WTC11 (cell line): ENCODE data around the gene FUCA1. TPM values are rescaled to one million over a fixed set of nuclear protein-coding genes. Genes with fewer than 3 reads are reported as not detected.

Source experiments
- ATAC-seq: fragments of 200-7000 bp; cut with Tn5 transposase; 2 replicates; pipeline ENCODE4 v1.10.0; 2021; ENCODE audit warnings: mild to moderate bottlenecking, moderate library complexity
- CTCF ChIA-PET: fragments of 300-600 bp; sonication (Branson Sonifier 250); formaldehyde crosslinking; loops from one replicate; lab custom pipeline; 2021; ENCODE audit warnings: antibody characterized with exemption; lab: Charles Lee
- POLR2A ChIA-PET: fragments of 350-600 bp; sonication (Branson Sonifier 250); formaldehyde crosslinking; loops from one replicate; lab custom pipeline; 2021; ENCODE audit warnings: antibody characterized with exemption; lab: Charles Lee
- DNase-seq: peaks from one replicate; pipeline ENCODE4 v3.0.0; 2021; ENCODE audit warnings: low spot score
- H3K27ac Mint-ChIP-seq: 2 replicates; pipeline ENCODE4 v1.8.0; 2021; ENCODE audit warnings: mixed read lengths
- H3K27me3 Mint-ChIP-seq: 2 replicates; pipeline ENCODE4 v1.8.0; 2021; ENCODE audit warnings: low read depth, mild to moderate bottlenecking, moderate library complexity, mixed read lengths
- H3K36me3 Mint-ChIP-seq: 2 replicates; pipeline ENCODE4 v1.8.0; 2021; ENCODE audit warnings: mixed read lengths
- H3K4me1 Mint-ChIP-seq: 2 replicates; pipeline ENCODE4 v1.8.0; 2022; ENCODE audit warnings: mixed read lengths
- H3K4me3 Mint-ChIP-seq: 2 replicates; pipeline ENCODE4 v1.8.0; 2021; ENCODE audit warnings: mild to moderate bottlenecking, moderate library complexity, mixed read lengths
- H3K9me3 Mint-ChIP-seq: 2 replicates; pipeline ENCODE4 v1.8.0; 2021; ENCODE audit warnings: mixed read lengths
- CDX4 ChIP-seq: fragments of 250-450 bp; sonication (Bioruptor Pico); IDR thresholded peaks from 2 replicates; pipeline ENCODE4 v1.9.0; 2021; ENCODE audit warnings: moderate library complexity, mild to moderate bottlenecking, inconsistent platforms, borderline replicate concordance
- CTCF ChIP-seq: fragments of 200-600 bp; IDR thresholded peaks from 2 replicates; pipeline ENCODE4 v1.8.0; 2022; ENCODE audit warnings: antibody characterized with exemption
- ELF4 ChIP-seq: sonication (generic); formaldehyde crosslinking; IDR thresholded peaks from 2 replicates; pipeline ENCODE4 v1.8.1; 2022; ENCODE audit warnings: low read depth, mild to moderate bottlenecking, moderate library complexity, missing genetic modification reagents
- ETV6 ChIP-seq: sonication (generic); formaldehyde crosslinking; IDR thresholded peaks from 2 replicates; pipeline ENCODE4 v1.8.1; 2022; ENCODE audit warnings: mild to moderate bottlenecking, missing genetic modification reagents
- GRHL2 ChIP-seq: fragments of 250-450 bp; sonication (Bioruptor Pico); IDR thresholded peaks from 2 replicates; pipeline ENCODE4 v1.8.0; 2022; ENCODE audit warnings: mild to moderate bottlenecking, moderate library complexity; ENCODE audit not compliant: insufficient replicate concordance, severe bottlenecking
- IRF2 ChIP-seq: sonication (generic); formaldehyde crosslinking; IDR thresholded peaks from 2 replicates; pipeline ENCODE4 v1.8.0; 2022; ENCODE audit warnings: low read depth, missing genetic modification reagents, borderline replicate concordance
- KAT7 ChIP-seq: sonication (generic); formaldehyde crosslinking; IDR thresholded peaks from 2 replicates; pipeline ENCODE4 v1.8.1; 2023; ENCODE audit warnings: missing genetic modification reagents, mild to moderate bottlenecking, borderline replicate concordance
- MXD4 ChIP-seq: fragments of 250-450 bp; sonication (Bioruptor Pico); IDR thresholded peaks from 2 replicates; pipeline ENCODE4 v1.8.0; 2021; ENCODE audit warnings: mild to moderate bottlenecking, moderate library complexity, borderline replicate concordance
- NFE2L1 ChIP-seq: sonication (generic); formaldehyde crosslinking; IDR thresholded peaks from 2 replicates; pipeline ENCODE4 v1.8.1; 2023; ENCODE audit warnings: missing genetic modification reagents
- NR2C2 ChIP-seq: sonication (generic); formaldehyde crosslinking; IDR thresholded peaks from 2 replicates; pipeline ENCODE4 v1.8.0; 2022; ENCODE audit warnings: mild to moderate bottlenecking, missing genetic modification reagents
- PREB ChIP-seq: sonication (generic); formaldehyde crosslinking; IDR thresholded peaks from 2 replicates; pipeline ENCODE4 v1.8.1; 2022; ENCODE audit warnings: mild to moderate bottlenecking, missing genetic modification reagents, moderate library complexity, borderline replicate concordance
- RELA ChIP-seq: sonication (generic); formaldehyde crosslinking; IDR thresholded peaks from 2 replicates; pipeline ENCODE4 v1.8.1; 2022; ENCODE audit warnings: missing genetic modification reagents, mild to moderate bottlenecking, borderline replicate concordance
- SP1 ChIP-seq: sonication (generic); formaldehyde crosslinking; conservative IDR thresholded peaks from 2 replicates; pipeline ENCODE4 v1.8.1; 2022; ENCODE audit warnings: missing genetic modification reagents
- TEAD1 ChIP-seq: sonication (generic); formaldehyde crosslinking; IDR thresholded peaks from 2 replicates; pipeline ENCODE4 v1.8.0; 2022; ENCODE audit warnings: mild to moderate bottlenecking, missing genetic modification reagents
- TP53 ChIP-seq: sonication (generic); formaldehyde crosslinking; IDR thresholded peaks from 2 replicates; pipeline ENCODE4 v1.8.1; 2023; ENCODE audit warnings: mild to moderate bottlenecking, missing genetic modification reagents
- ZNF121 ChIP-seq: sonication (generic); formaldehyde crosslinking; IDR thresholded peaks from 2 replicates; pipeline ENCODE4 v1.8.0; 2023; ENCODE audit warnings: missing genetic modification reagents
- ZNF281 ChIP-seq: sonication (generic); formaldehyde crosslinking; IDR thresholded peaks from 2 replicates; pipeline ENCODE4 v1.8.0; 2023; ENCODE audit warnings: mild to moderate bottlenecking, missing genetic modification reagents
- ZNF416 ChIP-seq: fragments of 250-450 bp; sonication (Bioruptor Pico); IDR thresholded peaks from 2 replicates; pipeline ENCODE4 v1.9.0; 2021; ENCODE audit warnings: mild to moderate bottlenecking, inconsistent platforms
- ZNF671 ChIP-seq: fragments of 250-450 bp; sonication (Bioruptor Pico); IDR thresholded peaks from 2 replicates; pipeline ENCODE4 v1.8.0; 2021; ENCODE audit warnings: mild to moderate bottlenecking
- total RNA-seq: library from RNA; stranded (reverse); gene quantifications from 3 replicates; pipeline ENCODE4 v1.2.3, GENCODE V29; 2021
- TF ChIP-seq, protein P1 (sequence below): fragments of 250-450 bp; sonication (Bioruptor Pico); IDR thresholded peaks from 2 replicates; pipeline ENCODE4 v1.8.0; 2021; ENCODE audit warnings: mild to moderate bottlenecking
- TF ChIP-seq, protein P2 (sequence below): sonication (generic); formaldehyde crosslinking; IDR thresholded peaks from 2 replicates; pipeline ENCODE4 v1.8.1; 2022; ENCODE audit warnings: missing genetic modification reagents, borderline replicate concordance
- TF ChIP-seq, protein P3 (sequence below): sonication (generic); formaldehyde crosslinking; IDR thresholded peaks from 2 replicates; pipeline ENCODE4 v1.8.1; 2023; ENCODE audit warnings: mild to moderate bottlenecking, missing genetic modification reagents, moderate library complexity
- TF ChIP-seq, protein P4 (sequence below): sonication (generic); formaldehyde crosslinking; IDR thresholded peaks from 2 replicates; pipeline ENCODE4 v1.8.1; 2023; ENCODE audit warnings: mild to moderate bottlenecking, missing genetic modification reagents
- TF ChIP-seq, protein P5 (sequence below): sonication (generic); formaldehyde crosslinking; IDR thresholded peaks from 2 replicates; pipeline ENCODE4 v1.8.0; 2022; ENCODE audit warnings: mild to moderate bottlenecking, missing genetic modification reagents

Gene FUCA1
- total RNA-seq, 1 experiment from 2014 or later, result 7.5 TPM

DNA sequence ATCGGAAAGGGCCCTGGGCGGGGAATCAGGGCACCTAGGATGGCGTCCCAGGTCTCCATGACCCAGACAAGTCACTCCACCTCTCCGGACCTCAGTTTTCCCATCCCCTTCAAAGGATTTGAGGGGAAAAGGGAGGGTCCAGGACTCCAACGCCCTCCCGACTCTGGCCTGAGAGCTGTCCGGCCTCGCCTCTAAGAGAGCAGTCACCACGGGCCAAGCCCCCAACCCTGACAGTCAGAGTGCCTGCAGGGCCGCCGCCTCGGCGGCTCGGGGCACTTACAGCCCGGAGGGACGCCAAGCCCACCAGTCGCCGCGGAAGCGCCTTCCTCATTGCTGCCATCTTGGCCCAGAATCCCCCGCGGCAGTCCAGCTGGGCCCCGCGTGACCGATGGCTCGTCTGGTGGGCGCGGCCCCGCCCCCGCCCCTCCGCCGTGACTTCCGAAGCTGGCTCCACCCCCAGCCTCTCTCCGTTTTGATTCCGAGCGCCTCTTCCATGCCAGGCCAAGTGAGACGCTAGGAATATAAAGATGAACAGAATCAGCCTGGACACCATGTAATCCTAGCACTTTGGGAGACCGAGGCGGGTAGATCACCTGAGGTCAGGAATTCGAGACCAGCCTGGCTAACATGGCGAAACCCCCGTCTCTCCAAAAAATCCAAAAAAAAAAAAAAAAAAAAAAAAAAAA is 42.9 kb downstream of the FUCA1 start, which contains the start of gene HMGCL:
HMGCL (minus strand) TSS at position 354 of the 686 bp plus-strand sequence; CDS start at position 340, 14 bp downstream.
- POLR2A ChIA-PET, result interaction anchor here (0.6 to 1.0 kb wide), 4 partner anchors 14 to 132 kb away, joined by 3 to 6 read pairs (median 4); partner anchors contain the start of gene GALE
- H3K9me3 Mint-ChIP-seq, result no peaks in the 10 kb centered on the region
- ATAC-seq, result peak; percentile 87
- no peak for TF ChIP-seq TP53 (CRISPR knock-in tag)
- no peak; the same call in 1 of the 2 replicates for TF ChIP-seq RELA
- TF ChIP-seq, protein P1, sequence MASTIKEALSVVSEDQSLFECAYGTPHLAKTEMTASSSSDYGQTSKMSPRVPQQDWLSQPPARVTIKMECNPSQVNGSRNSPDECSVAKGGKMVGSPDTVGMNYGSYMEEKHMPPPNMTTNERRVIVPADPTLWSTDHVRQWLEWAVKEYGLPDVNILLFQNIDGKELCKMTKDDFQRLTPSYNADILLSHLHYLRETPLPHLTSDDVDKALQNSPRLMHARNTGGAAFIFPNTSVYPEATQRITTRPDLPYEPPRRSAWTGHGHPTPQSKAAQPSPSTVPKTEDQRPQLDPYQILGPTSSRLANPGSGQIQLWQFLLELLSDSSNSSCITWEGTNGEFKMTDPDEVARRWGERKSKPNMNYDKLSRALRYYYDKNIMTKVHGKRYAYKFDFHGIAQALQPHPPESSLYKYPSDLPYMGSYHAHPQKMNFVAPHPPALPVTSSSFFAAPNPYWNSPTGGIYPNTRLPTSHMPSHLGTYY, result no peak
- TF ChIP-seq ZNF416 (CRISPR knock-in tag), result peak; percentile 75; the same call in 1 of the 2 replicates
- TF ChIP-seq, protein P2, sequence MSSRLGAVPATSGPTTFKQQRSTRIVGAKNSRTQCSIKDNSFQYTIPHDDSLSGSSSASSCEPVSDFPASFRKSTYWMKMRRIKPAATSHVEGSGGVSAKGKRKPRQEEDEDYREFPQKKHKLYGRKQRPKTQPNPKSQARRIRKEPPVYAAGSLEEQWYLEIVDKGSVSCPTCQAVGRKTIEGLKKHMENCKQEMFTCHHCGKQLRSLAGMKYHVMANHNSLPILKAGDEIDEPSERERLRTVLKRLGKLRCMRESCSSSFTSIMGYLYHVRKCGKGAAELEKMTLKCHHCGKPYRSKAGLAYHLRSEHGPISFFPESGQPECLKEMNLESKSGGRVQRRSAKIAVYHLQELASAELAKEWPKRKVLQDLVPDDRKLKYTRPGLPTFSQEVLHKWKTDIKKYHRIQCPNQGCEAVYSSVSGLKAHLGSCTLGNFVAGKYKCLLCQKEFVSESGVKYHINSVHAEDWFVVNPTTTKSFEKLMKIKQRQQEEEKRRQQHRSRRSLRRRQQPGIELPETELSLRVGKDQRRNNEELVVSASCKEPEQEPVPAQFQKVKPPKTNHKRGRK (CRISPR knock-in tag), result no peak
- peak; percentile 67; the same call in 1 of the 2 replicates for TF ChIP-seq ETV6 (CRISPR knock-in tag)
- no peak for TF ChIP-seq CTCF
- no peak for TF ChIP-seq GRHL2 (CRISPR knock-in tag)
- no peak for TF ChIP-seq ZNF121
- no peak for TF ChIP-seq IRF2 (CRISPR knock-in tag)
- peak; percentile 70; the same call in 1 of the 2 replicates for TF ChIP-seq KAT7 (CRISPR knock-in tag)
- TF ChIP-seq CDX4 (CRISPR knock-in tag), result no peak
- TF ChIP-seq ZNF671 (CRISPR knock-in tag), result no peak
- no peak for TF ChIP-seq ELF4 (CRISPR knock-in tag)
- TF ChIP-seq NFE2L1, result no peak
- TF ChIP-seq ZNF281 (CRISPR knock-in tag), result no peak
- no peak for TF ChIP-seq MXD4
- peak; percentile 85 for TF ChIP-seq SP1
- TF ChIP-seq, protein P3, sequence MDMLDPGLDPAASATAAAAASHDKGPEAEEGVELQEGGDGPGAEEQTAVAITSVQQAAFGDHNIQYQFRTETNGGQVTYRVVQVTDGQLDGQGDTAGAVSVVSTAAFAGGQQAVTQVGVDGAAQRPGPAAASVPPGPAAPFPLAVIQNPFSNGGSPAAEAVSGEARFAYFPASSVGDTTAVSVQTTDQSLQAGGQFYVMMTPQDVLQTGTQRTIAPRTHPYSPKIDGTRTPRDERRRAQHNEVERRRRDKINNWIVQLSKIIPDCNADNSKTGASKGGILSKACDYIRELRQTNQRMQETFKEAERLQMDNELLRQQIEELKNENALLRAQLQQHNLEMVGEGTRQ (CRISPR knock-in tag), result peak; percentile 93
- no peak for TF ChIP-seq NR2C2 (CRISPR knock-in tag)
- peak; percentile 61; the same call in 1 of the 2 replicates for TF ChIP-seq TEAD1 (CRISPR knock-in tag)
- TF ChIP-seq, protein P4, sequence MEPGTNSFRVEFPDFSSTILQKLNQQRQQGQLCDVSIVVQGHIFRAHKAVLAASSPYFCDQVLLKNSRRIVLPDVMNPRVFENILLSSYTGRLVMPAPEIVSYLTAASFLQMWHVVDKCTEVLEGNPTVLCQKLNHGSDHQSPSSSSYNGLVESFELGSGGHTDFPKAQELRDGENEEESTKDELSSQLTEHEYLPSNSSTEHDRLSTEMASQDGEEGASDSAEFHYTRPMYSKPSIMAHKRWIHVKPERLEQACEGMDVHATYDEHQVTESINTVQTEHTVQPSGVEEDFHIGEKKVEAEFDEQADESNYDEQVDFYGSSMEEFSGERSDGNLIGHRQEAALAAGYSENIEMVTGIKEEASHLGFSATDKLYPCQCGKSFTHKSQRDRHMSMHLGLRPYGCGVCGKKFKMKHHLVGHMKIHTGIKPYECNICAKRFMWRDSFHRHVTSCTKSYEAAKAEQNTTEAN (CRISPR knock-in tag), result 0 out of 2 replicates have a peak, but pooled peaks have one; percentile 55
- TF ChIP-seq PREB (CRISPR knock-in tag), result 0 out of 2 replicates have a peak, but pooled peaks have one; percentile 24
- TF ChIP-seq, protein P5, sequence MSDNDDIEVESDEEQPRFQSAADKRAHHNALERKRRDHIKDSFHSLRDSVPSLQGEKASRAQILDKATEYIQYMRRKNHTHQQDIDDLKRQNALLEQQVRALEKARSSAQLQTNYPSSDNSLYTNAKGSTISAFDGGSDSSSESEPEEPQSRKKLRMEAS (CRISPR knock-in tag), result peak; percentile 73; the same call in 1 of the 2 replicates

More for the DNA sequence above, 42.9 kb downstream of the FUCA1 start, which contains the start of gene HMGCL:
- peak; percentile 85 for DNase-seq
- Mint-ChIP-seq H3K27me3 (no peaks in the 10 kb centered on the region), H3K4me3 (peak within 1 kb of the TSS; percentile 97), H3K4me1 (peaks cover 8% of the 10 kb centered on the region), H3K27ac (peak within 1 kb of the TSS; percentile 95), H3K36me3 (no peaks in the 10 kb centered on the region)
- CTCF ChIA-PET, result interaction anchor here (0.6 to 8.1 kb wide), 7 partner anchors 15 to 360 kb away, joined by 3 to 105 read pairs (median 7); no protein-coding TSS in a partner anchor
